ENCODE data around the gene MTX1.
"Not testable (repeated sequence)": the region's sequence is repeated elsewhere in the genome, so short reads cannot be mapped to it uniquely, and the experiment has no call there.

The MTX1 gene, protein sequence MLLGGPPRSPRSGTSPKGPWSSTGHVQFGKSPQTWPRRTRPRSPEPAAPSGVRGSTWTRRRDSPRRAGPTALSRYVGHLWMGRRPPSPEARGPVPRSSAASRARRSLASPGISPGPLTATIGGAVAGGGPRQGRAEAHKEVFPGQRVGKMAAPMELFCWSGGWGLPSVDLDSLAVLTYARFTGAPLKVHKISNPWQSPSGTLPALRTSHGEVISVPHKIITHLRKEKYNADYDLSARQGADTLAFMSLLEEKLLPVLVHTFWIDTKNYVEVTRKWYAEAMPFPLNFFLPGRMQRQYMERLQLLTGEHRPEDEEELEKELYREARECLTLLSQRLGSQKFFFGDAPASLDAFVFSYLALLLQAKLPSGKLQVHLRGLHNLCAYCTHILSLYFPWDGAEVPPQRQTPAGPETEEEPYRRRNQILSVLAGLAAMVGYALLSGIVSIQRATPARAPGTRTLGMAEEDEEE

DNA sequence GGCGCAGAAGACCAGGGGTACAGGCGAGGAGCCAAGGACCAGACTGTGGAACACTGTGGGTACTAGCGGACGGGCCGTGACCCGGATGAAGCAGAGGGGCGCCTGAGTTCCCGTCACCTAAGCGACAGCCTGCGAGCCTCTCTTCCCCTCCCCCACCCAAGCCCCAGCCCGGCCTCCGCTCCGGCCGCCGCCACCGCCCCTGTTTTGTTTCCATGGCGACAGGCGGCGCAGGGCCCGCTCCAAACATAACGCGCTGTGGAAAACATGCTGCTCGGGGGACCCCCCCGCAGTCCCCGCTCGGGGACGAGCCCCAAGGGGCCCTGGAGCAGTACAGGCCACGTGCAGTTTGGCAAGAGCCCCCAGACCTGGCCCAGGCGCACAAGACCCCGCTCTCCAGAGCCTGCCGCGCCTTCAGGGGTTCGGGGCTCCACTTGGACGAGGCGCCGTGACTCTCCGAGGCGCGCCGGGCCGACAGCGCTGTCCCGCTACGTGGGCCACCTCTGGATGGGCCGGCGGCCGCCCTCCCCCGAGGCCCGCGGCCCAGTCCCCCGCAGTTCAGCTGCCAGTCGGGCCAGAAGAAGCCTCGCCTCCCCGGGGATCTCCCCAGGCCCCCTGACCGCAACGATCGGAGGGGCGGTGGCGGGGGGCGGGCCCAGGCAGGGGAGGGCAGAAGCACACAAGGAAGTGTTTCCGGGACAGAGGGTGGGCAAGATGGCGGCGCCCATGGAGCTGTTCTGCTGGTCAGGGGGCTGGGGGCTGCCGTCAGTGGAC is at the start of gene MTX1:
TSS of gene MTX1 (plus strand) at position 155 of the 771 bp plus-strand sequence. CDS start at position 265, 110 bp downstream.
- DNase-seq (ENCODE audit: low read depth in 2 of 2): peak; percentile 82 to 89

DNA sequence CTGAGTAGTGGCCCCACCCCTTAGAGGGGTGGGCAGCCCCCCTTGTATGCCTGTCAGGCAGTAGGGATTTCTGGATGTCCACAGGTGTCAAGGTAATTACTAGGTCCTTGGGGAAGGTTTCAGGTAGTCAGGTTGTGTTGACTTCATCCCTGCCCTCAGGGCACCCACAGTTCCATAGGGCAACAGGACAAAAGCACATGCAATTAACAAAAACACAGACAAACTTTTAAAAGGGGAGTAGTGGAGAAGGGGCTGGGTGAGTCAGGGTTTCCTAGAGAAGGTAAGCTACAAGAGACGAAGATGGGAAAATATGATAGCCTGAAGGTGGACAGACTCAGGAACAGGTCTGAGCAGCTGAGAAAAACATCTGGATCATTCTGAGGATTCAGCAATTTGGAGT is 49.5 kb upstream of the MTX1 start:
- DNase-seq (ENCODE audit: low read depth in 2 of 2): no peak

DNA sequence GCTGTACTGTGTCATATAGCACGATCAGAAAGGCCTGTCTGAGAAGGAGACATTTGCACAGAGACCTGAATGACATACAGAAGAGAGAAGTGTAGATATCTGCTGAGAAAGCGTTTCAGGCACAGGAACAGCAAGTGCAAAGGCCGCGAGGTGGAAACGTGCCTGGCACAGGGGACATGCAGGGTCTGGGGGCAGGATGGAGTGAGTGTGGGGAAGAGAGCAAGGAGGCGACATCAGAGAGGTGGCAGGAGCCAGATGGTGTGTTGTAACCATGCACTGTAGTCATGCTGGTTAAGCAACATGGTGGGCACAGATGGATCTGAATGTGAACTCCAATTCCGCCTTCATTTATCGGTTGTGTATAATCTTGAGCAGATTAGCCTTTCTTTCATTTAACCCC is 48.4 kb upstream of the MTX1 start:
- DNase-seq (ENCODE audit: low read depth in 2 of 2): no peak

DNA sequence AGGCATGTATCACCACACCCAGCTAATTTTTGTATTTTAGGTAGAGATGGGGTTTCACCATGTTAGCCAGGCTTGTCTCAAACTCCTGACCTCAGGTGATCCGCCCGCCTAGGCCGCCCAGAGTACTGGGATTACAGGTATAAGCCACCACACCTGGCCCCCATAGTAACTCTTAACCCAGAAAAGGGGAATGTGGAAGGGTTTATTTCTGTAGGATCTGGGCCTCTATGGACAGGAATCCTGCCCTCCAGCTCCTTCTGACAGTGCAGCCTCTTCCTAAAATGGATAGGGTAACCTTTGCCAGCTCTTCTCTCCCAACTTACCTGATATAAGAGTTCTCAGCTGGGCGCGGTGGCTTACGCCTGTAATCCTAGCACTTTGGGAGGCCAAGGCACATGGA is 45.9 kb upstream of the MTX1 start:
- not testable (repeated sequence) for DNase-seq (ENCODE audit: low read depth in 2 of 2)

DNA sequence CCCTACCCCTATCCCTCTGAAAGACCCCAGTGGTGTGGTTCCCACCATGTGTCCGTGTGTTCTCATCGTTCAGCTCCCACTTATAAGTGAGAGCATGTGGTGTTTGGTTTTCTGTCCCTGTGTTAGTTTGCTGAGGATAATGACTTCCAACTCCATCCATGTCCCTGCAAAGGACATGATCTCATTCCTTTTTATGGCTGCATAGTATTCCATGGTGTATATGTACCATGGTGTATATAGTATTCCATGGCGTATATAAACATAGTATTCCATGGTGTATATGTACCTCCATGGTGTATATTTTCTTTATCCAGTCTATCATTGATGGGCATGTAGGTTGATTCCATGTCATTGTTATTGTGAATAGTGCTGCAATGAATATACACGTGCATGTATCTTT is 44.7 kb upstream of the MTX1 start:
- DNase-seq (ENCODE audit: low read depth in 2 of 2): not testable (repeated sequence)

DNA sequence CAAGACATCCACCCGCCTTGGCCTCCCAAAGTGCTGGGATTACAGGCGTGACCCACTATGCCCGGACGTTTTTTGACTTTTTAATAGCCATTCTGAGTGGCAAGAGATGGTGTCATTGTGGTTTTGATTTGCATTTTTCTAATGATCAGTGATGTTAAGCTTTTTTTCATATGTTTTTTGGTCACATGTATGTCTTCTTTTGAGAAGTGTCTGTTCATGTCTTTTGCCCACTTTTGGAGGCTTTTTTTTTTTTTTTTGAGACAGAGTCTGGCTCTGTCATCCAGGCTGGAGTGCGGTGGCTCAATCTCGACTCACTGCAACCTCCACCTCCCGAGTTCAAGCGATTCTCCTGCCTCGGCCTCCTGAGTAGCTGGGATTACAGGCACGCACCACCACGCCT is 43.9 kb upstream of the MTX1 start:
- not testable (repeated sequence) for DNase-seq (ENCODE audit: low read depth in 2 of 2)

DNA sequence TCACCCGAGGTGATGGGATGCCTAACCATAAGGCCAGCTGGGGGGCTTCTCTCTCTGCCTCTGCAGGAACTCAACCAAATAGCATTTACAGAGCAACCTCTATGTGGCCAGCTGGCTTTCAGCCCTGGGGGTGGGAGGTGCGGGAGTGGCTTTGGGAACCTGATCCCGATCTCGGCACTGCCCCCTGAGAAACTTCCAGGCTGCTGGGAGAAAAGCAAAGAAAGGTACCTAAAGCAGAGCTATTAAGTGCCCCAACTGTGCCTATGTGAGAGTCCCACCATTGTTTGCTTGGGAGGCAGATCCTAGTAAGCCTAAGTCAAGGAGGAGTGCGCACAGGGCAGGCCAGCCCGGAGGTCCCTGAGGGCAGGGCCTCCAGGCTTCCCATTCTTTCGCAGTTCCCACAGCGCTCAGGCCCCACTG is 42.4 kb upstream of the MTX1 start:
- DNase-seq (ENCODE audit: low read depth in 2 of 2): no peak

DNA sequence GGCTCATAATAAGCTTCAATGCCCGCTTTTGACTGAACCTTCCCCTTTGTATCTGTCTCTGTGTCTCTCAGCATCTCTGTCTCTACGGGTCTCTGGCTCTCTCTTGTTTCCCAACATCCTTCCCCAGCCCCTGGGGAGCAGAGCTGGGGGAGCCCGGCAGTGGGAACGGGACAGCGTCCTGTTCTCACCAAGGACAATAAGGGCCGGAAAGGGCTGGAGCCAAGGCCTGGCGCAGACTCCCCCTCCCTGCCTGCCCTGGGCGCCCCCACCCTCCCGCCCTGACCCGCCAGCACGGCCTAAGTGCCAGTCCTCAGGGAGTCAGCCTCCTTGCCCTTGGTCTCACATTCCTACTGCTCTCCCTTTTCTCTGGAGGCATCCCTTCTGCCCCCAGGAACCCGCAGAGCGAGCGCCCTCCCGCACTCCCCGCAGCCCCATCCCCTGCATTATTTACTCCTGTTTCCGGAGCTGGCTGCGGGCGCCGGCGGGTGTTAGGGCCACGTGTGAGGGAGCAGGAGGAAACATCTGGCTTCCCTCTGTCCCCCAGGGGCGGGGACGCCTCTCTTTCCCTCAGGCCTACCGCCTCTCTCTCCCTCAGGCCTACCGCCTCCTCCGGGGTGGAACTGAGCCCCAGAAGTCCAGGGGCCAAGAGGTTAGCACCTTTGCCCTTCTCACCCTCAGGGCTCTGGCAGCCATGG is 41.9 kb upstream of the MTX1 start:
- DNase-seq (ENCODE audit: low read depth in 2 of 2): no peak

DNA sequence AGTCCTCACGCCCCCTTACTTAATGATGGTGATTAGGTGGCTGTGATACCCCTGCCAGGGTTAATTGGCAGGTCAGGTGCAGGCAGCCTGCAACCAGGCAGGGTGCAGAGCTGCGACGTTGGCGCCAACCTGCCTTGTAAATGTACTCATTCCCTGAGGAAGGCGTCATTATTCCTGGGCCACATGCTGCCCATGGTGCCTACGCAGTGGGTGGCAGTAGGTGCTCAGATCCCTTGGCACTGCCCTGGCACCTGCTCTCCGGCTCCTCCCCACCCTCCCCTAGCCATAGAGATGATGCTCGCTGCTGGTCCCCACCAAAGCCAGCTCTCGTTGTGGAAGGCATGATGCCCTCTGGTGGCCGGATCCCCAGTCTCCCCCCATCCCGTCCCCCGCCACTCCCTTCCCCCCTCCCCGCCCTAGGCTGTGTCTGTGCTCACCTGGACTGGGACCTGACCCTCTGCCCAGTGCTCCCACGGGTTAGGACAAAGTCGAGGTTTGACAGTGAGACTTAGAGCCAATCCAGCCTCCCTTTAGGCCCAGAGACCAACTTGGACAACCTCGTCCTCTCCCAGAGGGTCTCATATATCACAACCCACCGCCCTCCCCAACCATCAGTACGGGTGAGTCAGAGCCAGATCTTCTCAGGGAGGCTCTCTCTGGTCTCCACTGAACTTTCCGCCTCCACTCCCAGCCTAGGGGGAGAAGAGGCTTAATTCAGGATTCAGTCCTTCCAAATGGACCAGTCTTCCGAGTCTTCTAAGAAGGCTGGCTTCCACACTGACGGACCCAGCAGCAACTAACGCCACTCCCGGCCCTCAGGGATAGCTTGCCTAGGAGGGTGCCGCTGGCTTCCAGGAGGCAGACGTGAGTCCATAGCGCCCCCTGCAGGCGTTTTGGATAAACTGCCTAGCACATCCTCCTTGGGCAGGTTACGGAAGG is 41.1 kb upstream of the MTX1 start:
- DNase-seq (ENCODE audit: low read depth in 2 of 2): peak; percentile 79 to 83

DNA sequence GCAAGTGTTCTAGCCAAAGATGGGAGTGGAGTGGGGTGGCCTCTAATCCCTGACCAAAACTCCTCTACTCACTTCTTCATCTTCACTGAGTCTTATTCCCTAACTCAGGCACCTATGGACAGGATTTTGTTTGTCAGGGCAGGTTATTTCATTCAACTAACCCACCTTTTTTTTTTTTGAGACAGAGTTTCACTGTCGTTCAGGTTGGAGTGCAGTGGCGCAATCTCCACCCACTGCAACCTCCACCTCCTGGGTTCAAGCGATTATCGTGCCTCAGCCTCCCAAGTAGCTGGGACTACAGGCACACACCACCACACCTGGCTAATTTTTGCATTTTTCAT is 40.4 kb upstream of the MTX1 start:
- not testable (repeated sequence) for DNase-seq (ENCODE audit: low read depth in 2 of 2)

DNA sequence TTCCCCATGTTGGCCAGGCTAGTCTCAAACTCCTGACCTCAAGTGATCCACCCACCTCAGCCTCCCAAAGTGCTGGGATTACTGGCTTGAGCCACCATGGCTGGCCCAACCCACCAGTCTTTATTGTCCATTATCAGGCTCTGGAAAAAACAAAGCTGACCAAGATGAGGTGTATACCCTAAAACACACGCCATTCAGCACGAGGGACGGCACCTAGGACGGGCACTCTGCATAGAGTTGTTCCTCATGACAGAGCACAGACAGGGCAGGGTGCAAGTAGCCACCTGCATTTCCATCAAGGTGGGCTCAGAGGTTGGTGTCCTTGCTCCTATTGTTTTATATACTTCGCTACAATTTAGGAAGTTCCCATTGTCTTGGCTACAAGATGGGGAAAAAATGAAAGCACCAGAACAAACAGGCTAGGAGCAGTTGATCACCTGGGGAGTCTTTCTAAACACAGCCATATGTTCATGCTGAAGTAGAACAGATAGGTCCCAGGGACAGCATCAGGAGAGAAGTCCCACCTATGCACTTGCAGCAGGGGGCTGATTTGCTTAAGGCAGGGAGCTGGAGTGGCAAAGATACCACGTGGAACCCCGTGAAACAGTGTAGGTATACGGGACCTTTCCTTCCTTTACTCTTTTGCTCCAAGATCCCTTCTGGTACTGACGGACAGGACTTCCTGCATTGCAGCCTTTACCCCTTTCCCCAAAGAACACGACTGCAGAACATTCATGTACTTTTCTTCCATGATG is 39.9 kb upstream of the MTX1 start:
- no peak for DNase-seq (ENCODE audit: low read depth in 2 of 2)

DNA sequence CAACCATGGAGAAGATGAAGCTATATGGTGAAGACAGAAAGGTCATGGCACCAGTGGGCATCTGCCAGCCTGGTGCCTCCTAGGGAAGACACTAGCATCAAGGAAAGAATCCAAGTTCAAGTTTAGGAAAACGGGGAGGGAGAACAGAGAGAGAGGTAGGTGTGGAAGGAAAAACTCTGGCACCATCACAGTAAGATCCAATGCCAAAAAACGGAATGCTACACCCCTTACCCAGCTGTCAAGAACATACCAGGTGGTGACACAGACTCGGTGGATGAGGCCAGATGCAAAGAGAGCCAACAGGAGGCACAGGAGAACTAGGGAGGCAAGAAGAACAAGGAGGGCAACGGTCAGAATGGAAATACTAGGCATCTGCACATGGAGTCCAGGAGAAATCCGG is 39.0 kb upstream of the MTX1 start:
- DNase-seq (ENCODE audit: low read depth in 2 of 2): no peak

DNA sequence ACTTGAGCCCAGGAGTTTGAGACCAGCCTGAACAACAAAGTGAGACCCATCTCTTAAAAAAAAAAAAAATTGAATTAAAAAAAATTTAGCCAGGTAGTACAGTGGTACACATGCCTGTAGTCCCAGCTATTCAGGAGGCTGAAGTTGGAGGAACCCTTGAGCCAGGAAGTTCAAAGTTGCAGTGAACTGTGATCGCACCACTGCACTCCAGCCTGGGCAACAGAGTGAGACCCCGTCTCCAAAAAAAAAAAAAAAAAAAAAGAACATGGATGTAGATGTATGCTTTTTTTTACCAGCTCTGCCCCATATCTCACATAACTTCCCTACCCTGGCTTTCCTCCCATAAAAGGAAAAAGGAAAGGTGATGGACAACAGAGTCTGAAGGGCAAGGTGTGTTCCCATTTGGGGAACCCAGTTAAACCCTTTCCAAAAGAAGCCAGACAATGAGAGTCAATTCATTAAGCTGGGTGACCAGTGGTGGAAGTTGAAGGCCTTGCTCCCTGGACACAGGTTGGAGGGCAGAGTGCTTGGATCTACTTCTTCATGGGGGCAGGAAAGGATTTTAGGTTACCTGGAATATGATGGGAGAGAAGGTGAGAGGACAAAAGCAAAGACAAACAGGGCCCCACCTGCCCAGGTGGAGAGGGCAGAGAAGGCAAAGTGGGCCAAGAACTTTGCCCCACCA is 38.3 kb upstream of the MTX1 start:
- DNase-seq (ENCODE audit: low read depth in 2 of 2): no peak

DNA sequence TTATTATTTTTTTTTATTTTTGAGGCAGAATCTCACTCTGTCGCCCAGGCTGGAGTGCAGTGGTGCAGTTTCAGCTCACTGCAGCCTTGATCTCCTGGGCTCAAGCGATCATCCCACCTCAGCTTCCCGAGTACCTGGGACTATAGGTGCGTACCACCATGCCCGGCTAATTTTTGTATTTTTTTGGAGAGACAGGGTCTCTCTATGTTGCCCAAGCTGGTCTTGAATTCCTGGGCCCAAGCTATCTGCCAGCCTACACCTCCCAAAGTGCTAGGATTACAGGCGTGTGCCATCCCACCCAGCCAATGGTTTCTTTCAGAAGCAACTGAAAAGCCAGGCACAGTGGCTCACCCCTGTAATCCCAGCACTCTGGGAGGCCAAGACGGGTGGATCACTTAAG is 37.7 kb upstream of the MTX1 start:
- DNase-seq (ENCODE audit: low read depth in 2 of 2): no peak

DNA sequence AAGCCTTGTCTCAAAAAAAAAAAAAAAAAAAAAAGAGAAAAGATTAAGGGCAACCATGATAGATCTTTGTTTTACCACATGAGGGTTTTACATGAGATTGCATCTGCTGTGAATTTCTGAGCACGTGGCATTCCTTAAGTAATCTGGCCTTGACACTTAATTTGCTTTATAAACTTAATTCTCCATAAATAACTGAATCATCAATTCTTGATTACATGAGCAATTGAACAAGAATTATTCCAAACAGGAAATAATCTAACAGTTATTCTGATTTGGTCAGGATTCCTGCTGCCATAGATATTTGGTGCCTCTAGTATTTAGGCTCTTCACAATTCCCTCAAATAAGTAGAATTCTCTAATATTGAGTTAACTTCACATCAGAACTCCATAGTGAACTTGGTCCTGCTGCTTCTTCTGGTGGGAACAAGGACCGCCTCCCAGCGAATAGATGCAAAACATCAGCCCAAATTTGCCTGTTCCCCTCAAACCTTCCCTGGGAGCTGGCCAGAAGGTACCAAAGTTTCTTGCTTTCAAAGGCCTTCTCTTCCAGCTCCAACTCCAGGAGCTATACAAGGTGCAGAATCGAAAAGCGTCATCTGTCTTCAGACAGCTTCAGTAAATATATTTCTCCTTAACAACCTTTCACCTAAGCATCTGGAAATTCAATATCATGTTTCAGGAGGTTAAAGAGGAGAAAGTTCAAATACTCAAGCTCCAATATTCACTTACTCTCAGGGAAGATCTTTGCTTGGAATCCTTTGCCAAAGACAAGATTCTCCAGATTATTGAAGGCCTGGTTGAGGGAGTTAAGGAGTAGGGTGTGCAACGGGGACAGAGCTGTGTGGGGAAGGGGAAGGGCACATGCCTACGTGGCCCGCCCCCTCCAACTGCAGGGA is 36.4 kb upstream of the MTX1 start:
- DNase-seq (ENCODE audit: low read depth in 2 of 2): no peak

DNA sequence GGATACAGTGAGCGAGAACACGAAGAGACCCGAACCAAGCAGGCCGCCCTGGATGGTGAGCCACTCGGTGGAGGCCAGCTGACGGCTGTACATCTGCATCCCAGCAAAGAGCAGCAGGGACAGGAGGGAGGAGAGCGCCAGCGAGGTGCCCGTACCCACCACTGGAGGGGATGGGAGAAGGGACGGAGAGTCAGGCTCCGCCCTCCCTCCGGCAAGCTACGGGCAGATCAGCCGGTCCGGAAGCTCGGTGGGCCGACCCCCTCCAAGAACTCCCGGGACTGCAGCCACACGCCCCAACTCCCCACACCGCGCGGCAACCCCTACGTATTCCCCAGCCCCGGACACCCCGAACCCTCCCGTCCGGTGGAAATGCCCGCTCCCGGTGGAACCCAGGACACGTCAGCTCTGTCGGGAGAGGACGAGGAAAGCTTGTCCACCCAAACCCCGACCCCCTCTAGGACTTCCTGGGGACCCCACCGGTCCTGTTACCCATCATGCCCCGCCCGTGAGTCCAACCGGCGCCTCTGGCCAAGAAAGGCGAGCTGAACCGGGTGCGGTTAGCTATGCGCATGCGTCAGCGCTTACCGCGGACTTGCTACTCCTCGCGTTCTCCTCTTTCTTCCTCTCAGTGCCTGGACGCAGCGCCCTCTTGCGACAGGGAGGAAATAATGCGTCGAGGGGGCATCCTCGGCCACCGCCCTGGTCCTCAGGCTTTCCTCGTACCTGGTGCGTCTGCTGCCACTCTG is 35.6 kb upstream of the MTX1 start, which contains the start of gene KRTCAP2:
TSS of gene KRTCAP2 (minus strand) at position 573 of the 746 bp plus-strand sequence. CDS start at position 493, 80 bp downstream.
- peak; percentile 91 to 93 for DNase-seq (ENCODE audit: low read depth in 2 of 2)

DNA sequence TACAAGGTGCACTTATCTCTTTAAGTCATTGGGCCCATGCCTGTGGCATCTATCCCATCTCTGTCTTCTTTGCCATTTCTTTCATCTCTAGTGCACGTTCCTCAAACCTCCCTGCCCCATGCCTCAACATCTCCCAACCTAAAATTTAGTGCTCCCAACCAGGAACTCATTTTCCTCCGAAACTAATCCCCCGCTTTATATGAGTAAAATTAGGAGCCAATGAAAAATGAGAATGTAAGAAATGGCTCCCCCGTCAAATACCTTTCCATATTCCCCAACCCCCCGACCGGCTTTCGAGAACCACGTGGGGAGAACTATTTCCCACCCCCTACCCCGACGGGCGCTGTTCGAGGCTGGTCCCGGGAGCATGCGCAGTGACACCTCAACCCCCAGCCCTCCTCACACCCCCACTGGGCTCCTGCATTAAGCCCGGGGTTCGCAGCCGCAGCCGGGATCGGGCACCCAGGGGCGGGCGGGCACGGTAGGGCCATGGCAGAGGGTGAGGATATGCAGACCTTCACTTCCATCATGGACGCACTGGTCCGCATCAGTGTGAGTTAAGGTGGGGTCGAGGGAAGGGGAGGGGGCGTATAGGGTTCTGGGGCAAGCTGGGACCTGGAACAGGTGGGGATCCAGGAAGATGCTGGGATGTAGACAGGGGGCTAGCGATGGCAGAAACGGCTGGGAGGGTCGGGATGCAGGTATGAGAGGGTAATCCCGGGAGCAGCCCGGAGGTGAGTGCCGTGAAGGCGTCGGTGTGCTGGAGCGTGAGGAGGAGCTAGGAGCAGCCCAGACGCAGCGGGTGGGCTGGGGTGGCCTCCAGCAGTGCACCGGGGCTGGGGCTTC is 34.8 kb upstream of the MTX1 start, which contains the start of gene TRIM46:
TSS of gene TRIM46 (plus strand) at position 372 of the 846 bp plus-strand sequence. CDS start at position 490, 118 bp downstream.
- peak; percentile 59 to 67 for DNase-seq (ENCODE audit: low read depth in 2 of 2)

Measured in stimulated activated CD8-positive, alpha-beta memory T cell treated with anti-CD3 and anti-CD28 coated beads, Interleukin-2, amount 100 ng/mL, for 48 hours (primary cell).